GM06990 (cell line): ENCODE data around the gene ORC5.
"Not testable (repeated sequence)": the region's sequence is repeated elsewhere in the genome, so short reads cannot be mapped to it uniquely, and the experiment has no call there.

Experiments used
- DNase-seq: peaks from one replicate; pipeline ENCODE4 v3.0.0-alpha.2; 2011; ENCODE audit not compliant: insufficient read length; ENCODE audit errors: extremely low read depth
- H3K27me3 ChIP-seq: replicated peaks from 2 replicates; pipeline ENCODE4 v1.6.0; 2011; ENCODE audit warnings: low read length; ENCODE audit not compliant: control insufficient read depth, insufficient read depth
- H3K36me3 ChIP-seq: 2 replicates; pipeline ENCODE4 v1.5.1; 2011; ENCODE audit warnings: low read length; ENCODE audit not compliant: control insufficient read depth, insufficient read depth
- H3K4me3 ChIP-seq: replicated peaks from 2 replicates; pipeline ENCODE4 v1.5.1; 2011; ENCODE audit warnings: low read depth, mild to moderate bottlenecking, control low read depth, low read length
- TF ChIP-seq, protein P1 (sequence below): IDR thresholded peaks from 2 replicates; pipeline ENCODE4 v1.5.1; 2011; ENCODE audit warnings: low read length, control low read depth, mild to moderate bottlenecking, inconsistent platforms; ENCODE audit not compliant: insufficient read depth, poor library complexity, severe bottlenecking

ORC5 gene

DNA sequence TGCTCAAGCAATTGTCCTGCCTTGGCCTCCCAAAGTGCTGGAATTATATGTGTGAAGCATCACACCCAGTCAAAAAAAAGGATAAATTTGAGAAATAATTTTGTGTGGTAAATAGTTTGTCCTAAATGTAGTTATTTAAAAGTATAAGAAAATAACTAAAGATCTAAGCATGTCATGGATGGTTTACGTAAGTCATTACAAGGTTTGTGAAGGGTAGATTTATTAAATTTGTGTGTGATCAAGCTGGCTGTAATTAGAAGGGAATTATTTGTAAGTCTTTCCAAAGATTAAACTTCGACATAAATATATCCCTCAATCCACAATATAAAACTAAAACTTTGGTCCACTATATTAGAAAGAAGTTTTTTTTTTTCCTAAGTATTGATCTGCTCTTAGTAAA, 28.6 kb downstream of the ORC5 start:
- Histone ChIP-seq H3K36me3 (peaks cover 5% of the 10 kb centered on the region), H3K27me3 (no peaks in the 10 kb centered on the region), H3K4me3 (no peak overlapping the region)
- no peak for DNase-seq
- TF ChIP-seq, protein P1, sequence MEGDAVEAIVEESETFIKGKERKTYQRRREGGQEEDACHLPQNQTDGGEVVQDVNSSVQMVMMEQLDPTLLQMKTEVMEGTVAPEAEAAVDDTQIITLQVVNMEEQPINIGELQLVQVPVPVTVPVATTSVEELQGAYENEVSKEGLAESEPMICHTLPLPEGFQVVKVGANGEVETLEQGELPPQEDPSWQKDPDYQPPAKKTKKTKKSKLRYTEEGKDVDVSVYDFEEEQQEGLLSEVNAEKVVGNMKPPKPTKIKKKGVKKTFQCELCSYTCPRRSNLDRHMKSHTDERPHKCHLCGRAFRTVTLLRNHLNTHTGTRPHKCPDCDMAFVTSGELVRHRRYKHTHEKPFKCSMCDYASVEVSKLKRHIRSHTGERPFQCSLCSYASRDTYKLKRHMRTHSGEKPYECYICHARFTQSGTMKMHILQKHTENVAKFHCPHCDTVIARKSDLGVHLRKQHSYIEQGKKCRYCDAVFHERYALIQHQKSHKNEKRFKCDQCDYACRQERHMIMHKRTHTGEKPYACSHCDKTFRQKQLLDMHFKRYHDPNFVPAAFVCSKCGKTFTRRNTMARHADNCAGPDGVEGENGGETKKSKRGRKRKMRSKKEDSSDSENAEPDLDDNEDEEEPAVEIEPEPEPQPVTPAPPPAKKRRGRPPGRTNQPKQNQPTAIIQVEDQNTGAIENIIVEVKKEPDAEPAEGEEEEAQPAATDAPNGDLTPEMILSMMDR: no peak

DNA sequence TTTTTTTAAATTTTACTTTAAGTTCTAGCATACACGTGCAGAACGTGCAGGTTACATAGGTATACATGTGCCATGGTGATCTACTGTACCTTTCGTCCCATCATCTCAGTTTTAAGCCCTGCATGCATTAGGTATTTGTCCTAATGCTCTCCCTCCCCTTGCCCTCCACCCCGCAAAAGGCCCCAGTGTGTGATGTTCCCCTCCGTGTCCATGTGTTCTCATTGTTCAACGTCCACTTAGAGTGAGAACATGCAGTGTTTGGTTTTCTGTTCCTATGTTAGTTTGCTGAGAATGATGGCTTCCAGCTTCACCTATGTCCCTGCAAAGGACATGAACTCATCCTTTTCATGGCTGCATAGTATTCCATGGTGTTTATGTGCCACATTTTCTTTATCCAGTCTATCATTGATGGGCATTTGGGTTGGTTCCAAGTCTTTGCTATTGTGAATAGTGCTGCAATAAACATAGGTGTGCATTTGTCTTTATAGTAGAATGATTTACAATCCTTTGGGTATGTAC, 30.2 kb downstream of the ORC5 start:
- not testable (repeated sequence) for DNase-seq, H3K27me3 ChIP-seq, H3K4me3 ChIP-seq, H3K36me3 ChIP-seq

DNA sequence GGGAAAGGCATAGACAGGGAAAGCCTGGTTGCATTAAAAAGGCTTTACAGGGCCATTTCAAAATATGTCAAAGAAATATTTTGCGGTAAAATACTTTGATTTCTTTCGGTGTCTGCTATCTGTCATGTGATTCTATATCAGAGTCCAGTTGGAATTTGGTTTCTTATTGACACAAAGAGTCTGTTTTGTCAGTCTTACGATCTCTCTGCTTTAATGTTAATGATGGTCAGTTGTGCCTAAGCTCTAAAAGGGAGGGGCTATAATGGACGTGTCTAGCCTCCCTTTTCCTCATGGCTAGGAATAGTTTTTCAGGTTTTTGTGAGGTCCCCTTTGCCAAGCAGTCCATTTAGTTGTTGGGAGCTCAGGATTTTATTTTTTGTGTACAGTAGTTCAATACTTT, 31.5 kb downstream of the ORC5 start:
- Histone ChIP-seq H3K36me3 (peaks cover 3% of the 10 kb centered on the region), H3K4me3 (no peak overlapping the region), H3K27me3 (no peaks in the 10 kb centered on the region)
- TF ChIP-seq, protein P1: no peak
- DNase-seq: no peak

DNA sequence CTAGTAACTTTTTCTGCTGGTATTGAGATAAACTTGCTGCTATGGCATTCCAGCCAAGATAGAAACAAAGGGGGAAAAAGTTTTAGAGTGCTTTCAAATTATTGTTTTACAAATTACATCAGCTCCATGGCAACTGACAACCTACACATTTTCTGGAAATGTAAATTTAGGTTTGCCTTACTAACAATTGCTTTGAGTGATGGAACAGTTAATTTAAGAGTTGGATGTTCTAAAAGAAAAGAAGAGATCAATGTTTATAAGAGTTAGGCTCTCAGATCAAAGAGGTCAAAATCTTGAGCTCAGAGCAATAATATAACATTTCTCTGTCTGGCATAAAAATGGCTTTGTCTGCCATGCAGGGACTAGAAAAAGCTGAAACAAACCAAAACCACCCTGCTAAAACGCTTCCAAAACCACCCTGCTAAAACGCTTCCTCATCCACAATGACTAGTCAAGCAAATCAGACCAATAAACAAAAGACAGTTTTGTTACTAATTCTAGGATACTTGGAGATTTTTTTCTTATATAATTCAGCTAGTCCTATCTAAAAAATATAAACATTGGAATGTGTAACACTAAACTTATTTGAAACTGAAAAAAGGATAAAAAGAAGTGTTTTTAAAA, 32.3 kb downstream of the ORC5 start:
- H3K4me3 ChIP-seq: no peak overlapping the region
- peaks cover 3% of the 10 kb centered on the region for H3K36me3 ChIP-seq

DNA sequence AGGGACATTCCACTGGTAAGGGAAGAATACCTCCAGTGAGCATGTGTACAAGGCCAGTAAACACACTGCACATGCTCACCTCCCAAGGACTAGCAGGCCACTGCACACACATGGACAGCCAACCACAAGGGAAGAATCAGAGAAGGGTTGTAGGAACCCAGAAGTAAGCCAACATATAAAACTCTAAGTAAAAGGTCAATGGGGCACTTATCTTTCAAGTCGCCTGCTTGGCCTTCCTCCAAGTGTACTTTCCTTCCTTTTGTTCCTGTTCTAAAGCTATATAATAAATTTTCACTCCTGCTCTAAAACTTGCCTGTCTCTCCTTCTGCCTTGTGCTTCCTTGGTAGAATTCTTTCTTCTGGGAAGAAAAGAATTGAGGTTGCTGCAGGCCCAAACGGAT, 33.0 kb downstream of the ORC5 start:
- H3K27me3 ChIP-seq: no peaks in the 10 kb centered on the region
- DNase-seq: no peak
- no peak overlapping the region for H3K4me3 ChIP-seq
- TF ChIP-seq, protein P1: no peak
- peaks cover 3% of the 10 kb centered on the region for H3K36me3 ChIP-seq

More for the DNA sequence above, 32.3 kb downstream of the ORC5 start:
- DNase-seq: no peak
- TF ChIP-seq, protein P1: no peak
- H3K27me3 ChIP-seq: no peaks in the 10 kb centered on the region

DNA sequence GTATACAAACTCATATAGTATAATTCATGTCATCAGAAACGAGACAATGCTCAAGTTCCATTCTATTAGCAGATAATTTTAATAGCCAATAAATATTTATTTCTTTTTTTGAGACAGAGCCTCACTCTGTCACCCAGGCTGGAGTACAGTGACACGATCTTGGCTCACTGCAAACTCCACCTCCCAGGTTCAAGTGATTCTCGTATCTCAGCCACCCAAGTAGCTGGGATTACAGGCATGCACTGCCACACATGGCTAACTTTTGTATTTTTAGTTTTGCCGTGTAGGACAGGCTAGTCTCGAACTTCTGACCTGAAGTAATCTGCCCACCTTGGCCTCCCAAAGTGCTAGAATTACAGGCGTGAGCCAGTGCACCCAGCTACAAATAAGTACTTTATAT, 45.7 kb downstream of the ORC5 start:
- DNase-seq: no peak
- TF ChIP-seq, protein P1: no peak
- H3K27me3 ChIP-seq: no peaks in the 10 kb centered on the region
- no peak overlapping the region for H3K4me3 ChIP-seq
- peaks cover 2% of the 10 kb centered on the region for H3K36me3 ChIP-seq
